Effector memory CD8-positive, alpha-beta T cell (primary cell): Measurements from ENCODE around the gene ZNG1A.
"Not testable (repeated sequence)": the region's sequence is repeated elsewhere in the genome, so short reads cannot be mapped to it uniquely, and the experiment has no call there.

ENCODE experiments used
- ATAC-seq: fragments of 150-1000 bp; cut with Tn5 transposase; replicated peaks from 2 replicates; pipeline ENCODE4 v1.10.0; 2021; ENCODE audit warnings: mild to moderate bottlenecking, moderate library complexity
- DNase-seq, 3 experiments: peaks; one replicate each; pipeline ENCODE4 v3.0.0; 2021
- H3K27ac Mint-ChIP-seq, 2 donors: one replicate each; pipeline ENCODE4 v1.8.0; 2022; ENCODE audit warnings: mild to moderate bottlenecking in 2 of 2, mixed read lengths in 2 of 2, moderate library complexity in 2 of 2
- H3K27me3 Mint-ChIP-seq, 2 donors: one replicate each; pipeline ENCODE4 v1.8.0; 2022; ENCODE audit warnings: mixed read lengths in 2 of 2
- H3K36me3 Mint-ChIP-seq: one replicate; pipeline ENCODE4 v1.8.0; 2022; ENCODE audit warnings: mild to moderate bottlenecking, moderate library complexity, mixed read lengths; ENCODE audit not compliant: insufficient read depth
- H3K4me1 Mint-ChIP-seq, 2 donors: one replicate each; pipeline ENCODE4 v1.8.0; 2022; ENCODE audit warnings: low read depth in 2 of 2, mixed read lengths in 2 of 2
- H3K4me3 Mint-ChIP-seq, 2 donors: one replicate each; pipeline ENCODE4 v1.8.0; 2022; ENCODE audit warnings: mild to moderate bottlenecking in 2 of 2, mixed read lengths in 2 of 2, moderate library complexity in 2 of 2
- H3K9me3 Mint-ChIP-seq, 2 donors: one replicate each; pipeline ENCODE4 v1.8.0; 2022; ENCODE audit warnings: mixed read lengths in 2 of 2

The ZNG1A gene

GRCh38 chr9:99867-100266 is 79.0 kb downstream of the ZNG1A start:
- not testable (repeated sequence) for DNase-seq, H3K9me3 Mint-ChIP-seq

GRCh38 chr9:98775-99174 is 80.1 kb downstream of the ZNG1A start:
- ATAC-seq, H3K4me3 Mint-ChIP-seq, H3K27me3 Mint-ChIP-seq, H3K36me3 Mint-ChIP-seq, DNase-seq, H3K4me1 Mint-ChIP-seq, H3K9me3 Mint-ChIP-seq, H3K27ac Mint-ChIP-seq: not testable (repeated sequence)

More at GRCh38 chr9:99867-100266, 79.0 kb downstream of the ZNG1A start:
- H3K27me3 Mint-ChIP-seq, H3K4me1 Mint-ChIP-seq, ATAC-seq, H3K4me3 Mint-ChIP-seq, H3K36me3 Mint-ChIP-seq, H3K27ac Mint-ChIP-seq: not testable (repeated sequence)

- H3K4me1 Mint-ChIP-seq, H3K27me3 Mint-ChIP-seq: not testable (repeated sequence)
These were observed 83.9 kb downstream of the ZNG1A start for GRCh38 chr9:94992-95391.

GRCh38 chr9:94323-94722 is 84.5 kb downstream of the ZNG1A start:
- H3K27me3 Mint-ChIP-seq, H3K4me3 Mint-ChIP-seq, H3K27ac Mint-ChIP-seq, H3K9me3 Mint-ChIP-seq, ATAC-seq, H3K36me3 Mint-ChIP-seq, H3K4me1 Mint-ChIP-seq, DNase-seq: not testable (repeated sequence)

More at GRCh38 chr9:94992-95391, 83.9 kb downstream of the ZNG1A start:
- DNase-seq, ATAC-seq, H3K4me3 Mint-ChIP-seq, H3K27ac Mint-ChIP-seq, H3K36me3 Mint-ChIP-seq, H3K9me3 Mint-ChIP-seq: not testable (repeated sequence)

GRCh38 chr9:93909-94308 is 84.9 kb downstream of the ZNG1A start:
- not testable (repeated sequence) for H3K27me3 Mint-ChIP-seq, H3K36me3 Mint-ChIP-seq, H3K9me3 Mint-ChIP-seq, ATAC-seq, H3K4me3 Mint-ChIP-seq, H3K4me1 Mint-ChIP-seq, DNase-seq, H3K27ac Mint-ChIP-seq

GRCh38 chr9:90851-91250 is 88.0 kb downstream of the ZNG1A start:
- ATAC-seq, H3K4me3 Mint-ChIP-seq, H3K36me3 Mint-ChIP-seq, H3K27ac Mint-ChIP-seq, DNase-seq, H3K27me3 Mint-ChIP-seq, H3K4me1 Mint-ChIP-seq, H3K9me3 Mint-ChIP-seq: not testable (repeated sequence)

GRCh38 chr9:88396-89037 is 90.3 kb downstream of the ZNG1A start:
- H3K27me3 Mint-ChIP-seq, H3K4me1 Mint-ChIP-seq, H3K27ac Mint-ChIP-seq, H3K36me3 Mint-ChIP-seq, DNase-seq, H3K4me3 Mint-ChIP-seq, H3K9me3 Mint-ChIP-seq: not testable (repeated sequence)
- peak; percentile 93 for ATAC-seq

GRCh38 chr9:87860-88259 is 91.0 kb downstream of the ZNG1A start:
- ATAC-seq, DNase-seq, H3K9me3 Mint-ChIP-seq, H3K4me3 Mint-ChIP-seq, H3K4me1 Mint-ChIP-seq, H3K36me3 Mint-ChIP-seq, H3K27me3 Mint-ChIP-seq, H3K27ac Mint-ChIP-seq: not testable (repeated sequence)

- DNase-seq, H3K27me3 Mint-ChIP-seq, H3K4me3 Mint-ChIP-seq, H3K4me1 Mint-ChIP-seq, ATAC-seq, H3K27ac Mint-ChIP-seq, H3K9me3 Mint-ChIP-seq, H3K36me3 Mint-ChIP-seq: not testable (repeated sequence)
These were observed 91.8 kb downstream of the ZNG1A start for GRCh38 chr9:87105-87504.

- H3K4me3 Mint-ChIP-seq, H3K36me3 Mint-ChIP-seq, ATAC-seq, H3K27me3 Mint-ChIP-seq, H3K9me3 Mint-ChIP-seq, H3K27ac Mint-ChIP-seq, H3K4me1 Mint-ChIP-seq, DNase-seq: not testable (repeated sequence)
These were observed 92.2 kb downstream of the ZNG1A start for GRCh38 chr9:86697-87096.

- H3K27ac Mint-ChIP-seq, result not testable (repeated sequence)
These were observed 95.7 kb downstream of the ZNG1A start for GRCh38 chr9:82932-83689.

GRCh38 chr9:78333-78732 is 100.5 kb downstream of the ZNG1A start:
- H3K4me3 Mint-ChIP-seq, H3K9me3 Mint-ChIP-seq, DNase-seq, H3K36me3 Mint-ChIP-seq, H3K27ac Mint-ChIP-seq, ATAC-seq, H3K4me1 Mint-ChIP-seq: not testable (repeated sequence)
- peaks cover 0 to 19% of the 10 kb centered on the region in 2 donors for H3K27me3 Mint-ChIP-seq

More at GRCh38 chr9:82932-83689, 95.7 kb downstream of the ZNG1A start:
- not testable (repeated sequence) for H3K36me3 Mint-ChIP-seq, ATAC-seq, DNase-seq, H3K27me3 Mint-ChIP-seq, H3K4me3 Mint-ChIP-seq, H3K4me1 Mint-ChIP-seq, H3K9me3 Mint-ChIP-seq

GRCh38 chr9:76389-76788 is 102.5 kb downstream of the ZNG1A start:
- not testable (repeated sequence) for H3K4me1 Mint-ChIP-seq, H3K9me3 Mint-ChIP-seq, H3K4me3 Mint-ChIP-seq, DNase-seq, H3K36me3 Mint-ChIP-seq, H3K27ac Mint-ChIP-seq, ATAC-seq
- H3K27me3 Mint-ChIP-seq, result peaks cover 0 to 22% of the 10 kb centered on the region in 2 donors

GRCh38 chr9:73900-74525 is 104.8 kb downstream of the ZNG1A start:
- Mint-ChIP-seq H3K4me3 (peak overlapping the region; percentile 68 to 75), H3K27me3 (peaks cover 0 to 19% of the 10 kb centered on the region in 2 donors)
- peak; percentile 8 for ATAC-seq
- not testable (repeated sequence) for H3K9me3 Mint-ChIP-seq, H3K4me1 Mint-ChIP-seq, DNase-seq, H3K27ac Mint-ChIP-seq, H3K36me3 Mint-ChIP-seq
